ENCODE results near the gene PLP1. TPM values are rescaled to one million over a fixed set of nuclear protein-coding genes. Genes with fewer than 3 reads are reported as not detected.

Gene PLP1
- total RNA-seq, result 10 to 100 TPM in 1 of 4 donors, 1 to 10 TPM in 1, under 1 TPM in 2; 0.38 to 18.8 (median 1.4) TPM

DNA sequence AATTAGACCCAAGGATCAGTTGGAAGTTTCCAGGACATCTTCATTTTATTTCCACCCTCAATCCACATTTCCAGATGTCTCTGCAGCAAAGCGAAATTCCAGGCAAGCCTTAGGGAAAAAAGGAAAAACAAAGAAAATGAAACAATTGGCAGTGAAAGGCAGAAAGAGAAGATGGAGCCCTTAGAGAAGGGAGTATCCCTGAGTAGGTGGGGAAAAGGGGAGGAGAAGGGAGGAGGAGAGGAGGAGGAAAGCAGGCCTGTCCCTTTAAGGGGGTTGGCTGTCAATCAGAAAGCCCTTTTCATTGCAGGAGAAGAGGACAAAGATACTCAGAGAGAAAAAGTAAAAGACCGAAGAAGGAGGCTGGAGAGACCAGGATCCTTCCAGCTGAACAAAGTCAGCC, at the start of gene PLP1:
PLP1 (plus strand) TSS at position 295 of the 400 bp plus-strand sequence. CDS start 156 bp downstream, outside the sequence.
- ATAC-seq (ENCODE audit: low FRiP score) (no peak), DNase-seq (ENCODE audit: low spot score) (no peak)
- TF ChIP-seq, protein P1, sequence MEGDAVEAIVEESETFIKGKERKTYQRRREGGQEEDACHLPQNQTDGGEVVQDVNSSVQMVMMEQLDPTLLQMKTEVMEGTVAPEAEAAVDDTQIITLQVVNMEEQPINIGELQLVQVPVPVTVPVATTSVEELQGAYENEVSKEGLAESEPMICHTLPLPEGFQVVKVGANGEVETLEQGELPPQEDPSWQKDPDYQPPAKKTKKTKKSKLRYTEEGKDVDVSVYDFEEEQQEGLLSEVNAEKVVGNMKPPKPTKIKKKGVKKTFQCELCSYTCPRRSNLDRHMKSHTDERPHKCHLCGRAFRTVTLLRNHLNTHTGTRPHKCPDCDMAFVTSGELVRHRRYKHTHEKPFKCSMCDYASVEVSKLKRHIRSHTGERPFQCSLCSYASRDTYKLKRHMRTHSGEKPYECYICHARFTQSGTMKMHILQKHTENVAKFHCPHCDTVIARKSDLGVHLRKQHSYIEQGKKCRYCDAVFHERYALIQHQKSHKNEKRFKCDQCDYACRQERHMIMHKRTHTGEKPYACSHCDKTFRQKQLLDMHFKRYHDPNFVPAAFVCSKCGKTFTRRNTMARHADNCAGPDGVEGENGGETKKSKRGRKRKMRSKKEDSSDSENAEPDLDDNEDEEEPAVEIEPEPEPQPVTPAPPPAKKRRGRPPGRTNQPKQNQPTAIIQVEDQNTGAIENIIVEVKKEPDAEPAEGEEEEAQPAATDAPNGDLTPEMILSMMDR (IDR thresholded peaks at IDR 0.05), result no peak

- ATAC-seq (ENCODE audit: low FRiP score) (no peak), DNase-seq (ENCODE audit: low spot score) (no peak)
- TF ChIP-seq, protein P1 (IDR thresholded peaks at IDR 0.05), result no peak
These were observed 49.5 kb upstream of the PLP1 start for GRCh38 chrX:103727115-103727514.

DNA sequence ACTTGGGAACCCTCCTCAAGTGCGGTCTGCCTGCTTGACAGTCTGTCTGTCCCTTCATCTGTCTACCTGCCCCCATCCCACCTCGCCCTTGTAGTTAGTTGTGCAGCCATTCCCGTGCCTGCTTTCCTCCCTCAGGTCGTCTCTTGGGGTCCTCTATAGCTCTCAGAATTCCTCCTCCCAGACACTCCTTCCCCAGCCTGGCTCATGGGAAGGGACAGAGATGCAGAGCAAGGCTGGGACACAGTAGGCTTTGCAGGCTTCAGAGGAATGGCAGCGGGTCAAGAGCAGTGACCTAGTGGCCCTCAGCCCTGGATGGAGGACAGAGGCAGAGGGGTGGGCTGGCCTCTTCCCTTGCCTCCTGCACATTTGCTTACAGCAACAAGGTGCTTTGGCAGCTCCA, 47.6 kb upstream of the PLP1 start:
- ATAC-seq (ENCODE audit: low FRiP score) (no peak), DNase-seq (ENCODE audit: low spot score) (no peak)
- TF ChIP-seq, protein P1 (IDR thresholded peaks at IDR 0.05), result no peak

- ATAC-seq (ENCODE audit: low FRiP score), result no peak
- no peak for DNase-seq (ENCODE audit: low spot score)
- TF ChIP-seq, protein P1 (IDR thresholded peaks at IDR 0.05), result no peak
These were observed 46.4 kb upstream of the PLP1 start for GRCh38 chrX:103730147-103730795.

- TF ChIP-seq, protein P1 (IDR thresholded peaks at IDR 0.05), result no peak
- ATAC-seq (ENCODE audit: low FRiP score) (no peak), DNase-seq (ENCODE audit: low spot score) (no peak)
These were observed 45.7 kb upstream of the PLP1 start for GRCh38 chrX:103730796-103731493.

GRCh38 chrX:103733017-103733416, 43.6 kb upstream of the PLP1 start:
- ATAC-seq (ENCODE audit: low FRiP score) (no peak), DNase-seq (ENCODE audit: low spot score) (no peak)

More at GRCh38 chrX:103733017-103733416, 43.6 kb upstream of the PLP1 start:
- TF ChIP-seq, protein P1 (IDR thresholded peaks at IDR 0.05), result no peak
